ENCODE data around the gene OPCML.

DNA sequence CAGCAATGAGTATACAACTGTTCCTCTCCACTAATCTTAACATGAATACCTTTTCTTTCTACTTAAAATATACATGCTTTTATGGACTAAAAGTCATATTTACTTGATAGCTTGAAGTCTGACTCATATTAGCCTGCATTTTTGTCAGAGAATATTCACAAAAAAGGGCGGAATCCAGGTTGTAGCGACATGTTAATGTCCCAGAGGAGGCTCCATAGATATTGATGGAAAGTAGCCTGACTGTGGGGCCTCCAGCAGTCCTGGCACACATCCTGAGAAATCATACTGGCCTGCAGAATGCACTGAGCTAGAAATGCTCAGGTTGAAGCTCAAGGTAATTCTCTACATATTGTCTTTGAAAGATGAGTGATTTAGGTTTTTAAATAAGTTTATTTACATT lies 1110.7 kb downstream of the OPCML start:
- TF ChIP-seq, protein P1, sequence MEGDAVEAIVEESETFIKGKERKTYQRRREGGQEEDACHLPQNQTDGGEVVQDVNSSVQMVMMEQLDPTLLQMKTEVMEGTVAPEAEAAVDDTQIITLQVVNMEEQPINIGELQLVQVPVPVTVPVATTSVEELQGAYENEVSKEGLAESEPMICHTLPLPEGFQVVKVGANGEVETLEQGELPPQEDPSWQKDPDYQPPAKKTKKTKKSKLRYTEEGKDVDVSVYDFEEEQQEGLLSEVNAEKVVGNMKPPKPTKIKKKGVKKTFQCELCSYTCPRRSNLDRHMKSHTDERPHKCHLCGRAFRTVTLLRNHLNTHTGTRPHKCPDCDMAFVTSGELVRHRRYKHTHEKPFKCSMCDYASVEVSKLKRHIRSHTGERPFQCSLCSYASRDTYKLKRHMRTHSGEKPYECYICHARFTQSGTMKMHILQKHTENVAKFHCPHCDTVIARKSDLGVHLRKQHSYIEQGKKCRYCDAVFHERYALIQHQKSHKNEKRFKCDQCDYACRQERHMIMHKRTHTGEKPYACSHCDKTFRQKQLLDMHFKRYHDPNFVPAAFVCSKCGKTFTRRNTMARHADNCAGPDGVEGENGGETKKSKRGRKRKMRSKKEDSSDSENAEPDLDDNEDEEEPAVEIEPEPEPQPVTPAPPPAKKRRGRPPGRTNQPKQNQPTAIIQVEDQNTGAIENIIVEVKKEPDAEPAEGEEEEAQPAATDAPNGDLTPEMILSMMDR (IDR thresholded peaks at IDR 0.05), result no peak
- no peak for TF ChIP-seq EZH2 (IDR thresholded peaks at IDR 0.05; ENCODE audit: borderline replicate concordance, insufficient read depth, low read depth, low read length, poor library complexity, severe bottlenecking)
